Activated CD4-positive, alpha-beta T cell treated with anti-CD3 and anti-CD28 coated beads, Interleukin-2, amount 10 ng/mL, durations not matched to agents 24 days and 14 days (primary cell): ENCODE data around the gene RNF123. TPM values are rescaled to one million over a fixed set of nuclear protein-coding genes. Genes with fewer than 3 reads are reported as not detected.
"Not testable (repeated sequence)": the region's sequence is repeated elsewhere in the genome, so short reads cannot be mapped to it uniquely, and the experiment has no call there.

Experiments used
- DNase-seq: peaks from one replicate; pipeline ENCODE4 v3.0.0; 2022
- H3K27ac Mint-ChIP-seq: one replicate; pipeline ENCODE4 v1.8.0; 2022; ENCODE audit warnings: mild to moderate bottlenecking, mixed read lengths
- H3K27me3 Mint-ChIP-seq: one replicate; pipeline ENCODE4 v1.8.0; 2022; ENCODE audit warnings: mixed read lengths
- H3K36me3 Mint-ChIP-seq: one replicate; pipeline ENCODE4 v1.8.0; 2022; ENCODE audit warnings: low read depth, mild to moderate bottlenecking, mixed read lengths
- H3K4me1 Mint-ChIP-seq: one replicate; pipeline ENCODE4 v1.8.0; 2021; ENCODE audit warnings: mixed read lengths
- H3K4me3 Mint-ChIP-seq: one replicate; pipeline ENCODE4 v1.8.0; 2022; ENCODE audit warnings: mild to moderate bottlenecking, moderate library complexity, mixed read lengths
- H3K9me3 Mint-ChIP-seq: one replicate; pipeline ENCODE4 v1.8.0; 2021; ENCODE audit warnings: mixed read lengths
- intact Hi-C: fragments of 100-400 bp; cut with micrococcal nuclease; formaldehyde crosslinking; loops from one replicate; pipeline ENCODE4 v1.15.1; 2023
- total RNA-seq: library from RNA; stranded (reverse); gene quantifications from 2 replicates; pipeline ENCODE4 v1.2.3, GENCODE V29; 2022

Gene RNF123
- total RNA-seq, 1 donor from 2014 or later, result 42.0 TPM

DNA sequence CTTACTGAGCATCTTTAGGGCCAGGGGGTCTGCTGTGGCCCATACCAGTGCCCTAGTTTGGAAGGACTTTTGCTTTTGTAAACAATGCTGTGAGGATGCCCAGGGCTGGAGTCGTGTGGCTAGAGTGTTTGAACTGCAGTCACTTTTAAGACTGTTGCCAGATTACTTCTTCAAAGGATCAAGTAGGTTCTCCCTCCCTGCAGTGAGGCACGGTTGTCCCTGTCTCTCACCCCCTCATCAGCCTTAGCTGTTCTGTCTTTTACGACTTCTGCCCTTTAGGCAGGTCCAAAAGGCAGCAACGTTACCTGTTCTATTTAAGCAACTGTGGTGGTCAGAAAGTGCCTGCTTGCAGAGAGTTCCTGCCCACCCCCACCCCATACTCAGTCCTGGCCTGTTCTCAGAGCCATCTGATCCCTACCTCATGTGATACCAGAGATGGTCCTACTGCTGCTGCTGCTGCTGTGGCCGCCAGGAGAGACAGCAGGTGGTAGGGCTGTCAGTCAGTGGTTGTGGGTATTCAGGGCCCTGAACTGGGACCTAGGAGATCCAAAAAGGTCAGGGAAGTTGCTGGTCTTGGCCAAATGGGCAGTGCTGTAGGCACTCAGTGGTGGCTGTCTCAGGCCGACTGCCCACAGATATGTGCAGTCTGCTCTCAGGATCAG is 5.2 kb downstream of the RNF123 start:
- H3K27me3 Mint-ChIP-seq, H3K27ac Mint-ChIP-seq, DNase-seq, H3K9me3 Mint-ChIP-seq, intact Hi-C loops, H3K4me3 Mint-ChIP-seq, H3K36me3 Mint-ChIP-seq: not testable (repeated sequence)
- peaks cover 16% of the 10 kb centered on the region for H3K4me1 Mint-ChIP-seq

DNA sequence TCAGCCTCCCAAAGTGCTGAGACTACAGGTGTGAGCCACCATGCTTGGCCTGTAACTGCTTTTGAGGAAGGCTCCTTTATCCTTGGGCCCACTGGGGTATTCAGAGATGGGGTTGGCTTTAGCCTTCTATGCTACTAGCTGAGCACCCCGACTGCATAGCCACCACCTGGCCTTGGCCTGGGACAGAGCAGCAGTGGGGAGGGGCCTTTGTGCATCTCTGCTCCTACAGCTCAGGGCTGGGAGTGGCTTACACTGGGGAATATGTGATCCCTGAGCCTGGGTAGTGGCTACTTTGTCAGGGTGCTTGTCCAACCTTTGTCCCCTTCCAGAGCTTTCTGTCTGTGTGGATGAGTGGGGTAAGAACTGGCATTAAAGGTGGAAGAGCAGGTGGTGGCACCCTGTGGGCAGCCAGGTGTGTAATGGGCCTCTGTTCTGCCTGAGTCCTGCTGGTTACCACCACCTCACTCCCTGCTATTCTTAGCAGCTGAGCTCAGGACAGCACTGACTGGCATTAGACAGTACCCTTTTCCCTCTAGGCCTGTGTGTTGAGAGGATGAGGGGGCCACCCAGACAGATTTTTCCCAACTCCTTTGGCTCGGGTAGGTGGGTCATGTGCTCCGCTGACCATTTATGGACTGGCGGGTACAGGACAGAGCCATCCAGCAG is 6.1 kb downstream of the RNF123 start:
- H3K4me1 Mint-ChIP-seq, intact Hi-C loops, H3K27ac Mint-ChIP-seq, DNase-seq, H3K27me3 Mint-ChIP-seq, H3K4me3 Mint-ChIP-seq, H3K36me3 Mint-ChIP-seq, H3K9me3 Mint-ChIP-seq: not testable (repeated sequence)

DNA sequence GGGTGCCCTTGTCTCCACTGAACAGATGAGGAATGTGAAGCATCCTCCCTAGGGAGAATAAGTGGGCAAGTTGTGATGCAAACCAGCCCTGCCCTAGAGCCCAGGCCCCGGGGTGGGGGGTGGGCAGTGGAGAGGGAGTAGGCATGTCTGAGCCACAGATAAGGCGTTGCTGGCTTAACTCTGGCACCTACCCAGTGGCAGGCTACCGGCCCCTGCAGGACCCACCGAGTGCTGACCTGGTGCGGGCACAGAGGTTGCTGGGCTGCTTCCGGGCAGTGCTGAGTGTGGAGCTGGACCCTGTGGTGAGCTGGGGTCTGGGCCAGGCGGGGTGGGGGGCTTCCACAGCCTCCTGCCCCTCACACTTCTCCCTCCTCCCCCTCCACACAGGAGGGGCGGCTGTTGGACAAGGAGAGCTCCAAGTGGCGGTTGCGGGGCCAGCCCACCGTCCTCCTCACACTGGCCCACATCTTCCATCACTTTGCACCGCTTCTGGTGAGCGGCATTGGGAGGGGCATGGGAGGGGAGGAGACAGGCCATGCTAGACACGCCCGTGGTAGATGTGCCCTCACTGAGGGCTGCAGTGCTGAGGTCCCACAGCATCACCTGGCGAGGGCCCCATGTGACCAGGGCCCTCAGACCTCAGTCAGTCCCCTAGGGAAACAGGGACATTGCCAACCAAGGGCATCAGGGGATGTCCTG is 10.1 kb downstream of the RNF123 start:
- H3K27me3 Mint-ChIP-seq, result no peaks in the 10 kb centered on the region
- no peak for DNase-seq
- H3K9me3 Mint-ChIP-seq, result no peaks in the 10 kb centered on the region
- no peak overlapping the region for H3K4me3 Mint-ChIP-seq
- H3K27ac Mint-ChIP-seq, result no peak overlapping the region
- H3K36me3 Mint-ChIP-seq, result peaks cover 15% of the 10 kb centered on the region
- H3K4me1 Mint-ChIP-seq, result peaks cover 2% of the 10 kb centered on the region
- intact Hi-C loops, result no loop called here

DNA sequence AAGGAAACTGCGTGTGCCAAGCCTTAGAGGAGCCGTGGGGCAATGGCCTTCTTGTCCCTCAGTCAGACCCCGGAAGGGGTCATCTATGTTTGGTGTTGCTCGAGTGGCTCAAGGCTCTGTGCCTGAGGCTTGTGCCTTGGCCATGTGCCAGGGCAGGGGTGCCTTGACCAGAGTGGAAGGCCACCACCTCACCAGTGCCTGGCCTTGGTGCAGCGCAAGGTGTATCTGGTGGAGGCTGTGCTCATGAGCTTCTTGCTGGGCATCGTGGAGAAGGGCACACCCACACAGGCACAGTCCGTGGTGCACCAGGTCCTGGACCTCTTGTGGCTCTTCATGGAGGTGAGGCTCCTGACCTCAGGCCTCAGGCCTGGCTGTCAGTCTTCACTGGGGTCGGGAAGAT is 10.7 kb downstream of the RNF123 start:
- Mint-ChIP-seq H3K27ac (no peak overlapping the region), H3K4me1 (peaks cover 2% of the 10 kb centered on the region), H3K9me3 (no peaks in the 10 kb centered on the region), H3K4me3 (no peak overlapping the region), H3K27me3 (no peaks in the 10 kb centered on the region), H3K36me3 (peaks cover 15% of the 10 kb centered on the region)
- DNase-seq, result no peak
- intact Hi-C loops, result no loop called here

DNA sequence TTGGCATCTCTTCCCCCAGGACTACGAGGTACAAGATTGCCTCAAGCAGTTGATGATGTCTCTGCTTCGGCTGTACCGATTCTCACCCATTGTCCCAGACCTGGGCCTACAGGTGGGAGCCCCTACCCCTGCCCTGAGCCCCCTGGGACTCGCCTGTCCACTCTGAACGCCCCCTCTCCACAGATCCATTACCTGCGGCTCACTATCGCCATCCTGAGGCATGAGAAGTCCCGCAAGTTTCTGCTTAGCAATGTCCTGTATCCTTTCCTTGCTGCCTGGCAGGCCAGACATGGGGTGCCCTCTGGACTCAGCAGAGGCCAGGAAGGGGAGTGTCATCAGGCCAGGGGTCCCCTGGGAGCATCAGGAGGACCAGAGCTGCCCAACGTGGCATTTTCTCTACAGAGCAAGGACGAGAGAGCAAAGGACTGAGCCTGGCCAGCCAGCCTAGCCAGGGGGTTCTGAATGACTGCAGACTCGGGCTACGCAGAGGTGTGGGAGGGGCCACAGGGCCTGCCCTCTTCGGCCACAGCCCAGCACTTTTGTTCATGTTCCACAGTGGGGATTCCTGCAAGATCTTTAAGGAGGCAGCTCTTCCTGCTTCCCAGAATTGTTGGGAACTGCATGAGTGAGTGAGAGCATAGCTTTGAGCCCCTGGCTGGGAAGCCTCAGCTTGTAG is 11.2 kb downstream of the RNF123 start:
- intact Hi-C loops, result no loop called here
- no peak overlapping the region for H3K4me3 Mint-ChIP-seq

DNA sequence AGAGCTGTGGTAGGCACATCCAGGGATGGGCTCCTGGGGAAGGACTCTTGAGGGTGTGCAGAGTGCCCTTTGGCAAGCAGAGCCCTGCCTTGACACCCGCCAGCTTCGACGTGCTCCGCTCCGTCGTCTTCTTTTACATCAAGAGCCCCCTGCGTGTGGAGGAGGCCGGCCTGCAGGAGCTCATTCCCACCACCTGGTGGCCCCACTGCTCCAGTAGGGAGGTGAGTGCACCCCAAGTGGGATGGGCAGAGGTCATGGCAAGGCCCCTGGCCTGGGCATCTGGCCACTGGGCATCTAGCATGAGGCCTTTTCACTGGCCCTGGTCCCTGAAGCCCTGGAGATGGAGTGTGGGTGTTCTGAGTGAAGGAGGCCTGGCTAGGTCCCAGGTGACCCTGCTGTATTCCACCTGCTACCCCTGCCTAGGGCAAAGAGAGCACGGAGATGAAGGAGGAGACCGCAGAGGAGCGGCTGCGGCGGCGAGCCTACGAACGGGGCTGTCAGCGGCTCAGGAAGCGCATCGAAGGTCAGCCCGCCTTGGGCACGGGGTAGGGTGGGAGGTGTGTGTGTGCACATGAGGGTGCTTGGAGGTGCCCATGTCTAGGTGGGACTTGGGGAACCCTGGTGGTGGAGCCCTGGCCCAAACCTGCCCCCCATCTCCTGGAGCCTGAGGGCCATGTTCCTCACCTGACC is 12.2 kb downstream of the RNF123 start:
- intact Hi-C loops, result no loop called here
- Mint-ChIP-seq H3K36me3 (peaks cover 18% of the 10 kb centered on the region), H3K27ac (no peak overlapping the region), H3K4me3 (no peak overlapping the region), H3K27me3 (no peaks in the 10 kb centered on the region), H3K4me1 (peaks cover 2% of the 10 kb centered on the region), H3K9me3 (no peaks in the 10 kb centered on the region)
- no peak for DNase-seq

More for the DNA sequence above, 11.2 kb downstream of the RNF123 start:
- H3K36me3 Mint-ChIP-seq, result peaks cover 15% of the 10 kb centered on the region
- H3K9me3 Mint-ChIP-seq, result no peaks in the 10 kb centered on the region
- DNase-seq, result no peak
- no peak overlapping the region for H3K27ac Mint-ChIP-seq
- peaks cover 2% of the 10 kb centered on the region for H3K4me1 Mint-ChIP-seq
- no peaks in the 10 kb centered on the region for H3K27me3 Mint-ChIP-seq

DNA sequence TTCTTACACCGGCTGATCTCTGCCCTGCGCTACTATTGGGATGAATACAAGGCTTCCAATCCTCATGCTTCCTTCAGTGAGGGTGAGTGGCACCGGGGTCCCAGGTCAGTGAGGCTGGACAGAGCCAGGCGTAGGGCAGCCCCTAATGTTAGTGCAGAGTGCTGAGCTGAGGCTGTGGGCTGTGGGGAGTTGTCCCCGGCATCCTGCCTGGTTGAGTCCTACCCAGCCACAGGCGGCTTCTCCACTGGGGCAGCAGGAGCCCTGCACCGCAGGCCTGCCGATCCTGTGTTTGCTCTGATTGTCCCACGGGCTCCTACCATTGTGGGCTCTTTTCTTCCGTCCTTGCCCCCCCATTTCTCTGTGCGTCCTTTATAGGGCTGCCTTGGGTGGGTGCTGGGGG is 13.3 kb downstream of the RNF123 start:
- Mint-ChIP-seq H3K4me3 (no peak overlapping the region), H3K4me1 (peaks cover 2% of the 10 kb centered on the region), H3K9me3 (no peaks in the 10 kb centered on the region), H3K27ac (no peak overlapping the region), H3K27me3 (no peaks in the 10 kb centered on the region), H3K36me3 (peaks cover 25% of the 10 kb centered on the region)
- intact Hi-C loops, result loop anchor here (1.0 kb wide), 1 partner anchor 137 kb away; no protein-coding TSS in a partner anchor
- DNase-seq, result no peak

DNA sequence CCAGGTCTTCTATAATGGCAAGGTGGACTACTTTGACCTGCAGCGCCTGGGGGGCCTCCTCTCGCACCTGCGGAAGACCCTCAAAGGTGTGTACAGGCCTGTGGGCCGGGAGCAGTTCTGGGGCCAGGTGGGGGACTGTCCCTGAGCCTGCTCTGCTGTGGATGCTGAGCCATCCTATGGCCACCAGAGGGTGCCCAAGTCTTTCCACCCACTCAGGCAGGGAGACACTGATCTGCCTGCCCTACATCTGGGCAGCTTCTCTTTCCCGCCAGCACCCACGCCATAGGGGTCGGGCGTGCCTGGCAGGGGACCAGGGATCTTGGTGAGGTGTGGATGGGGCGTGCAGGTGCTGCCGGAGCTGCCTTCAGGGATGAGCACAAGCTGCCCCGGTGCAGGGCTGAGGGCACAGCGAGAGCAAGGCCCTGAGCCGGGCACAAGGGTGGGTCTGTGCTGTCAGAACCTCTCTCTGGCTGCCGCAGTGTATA is 14.1 kb downstream of the RNF123 start:
- H3K4me1 Mint-ChIP-seq, result peaks cover 2% of the 10 kb centered on the region
- intact Hi-C loops, result loop anchor here (1.0 kb wide), 1 partner anchor 136 kb away; no protein-coding TSS in a partner anchor
- H3K36me3 Mint-ChIP-seq, result peaks cover 25% of the 10 kb centered on the region
- no peaks in the 10 kb centered on the region for H3K27me3 Mint-ChIP-seq
- no peak overlapping the region for H3K4me3 Mint-ChIP-seq
- H3K9me3 Mint-ChIP-seq, result no peaks in the 10 kb centered on the region
- H3K27ac Mint-ChIP-seq, result no peak overlapping the region
- DNase-seq, result peak; percentile 91

DNA sequence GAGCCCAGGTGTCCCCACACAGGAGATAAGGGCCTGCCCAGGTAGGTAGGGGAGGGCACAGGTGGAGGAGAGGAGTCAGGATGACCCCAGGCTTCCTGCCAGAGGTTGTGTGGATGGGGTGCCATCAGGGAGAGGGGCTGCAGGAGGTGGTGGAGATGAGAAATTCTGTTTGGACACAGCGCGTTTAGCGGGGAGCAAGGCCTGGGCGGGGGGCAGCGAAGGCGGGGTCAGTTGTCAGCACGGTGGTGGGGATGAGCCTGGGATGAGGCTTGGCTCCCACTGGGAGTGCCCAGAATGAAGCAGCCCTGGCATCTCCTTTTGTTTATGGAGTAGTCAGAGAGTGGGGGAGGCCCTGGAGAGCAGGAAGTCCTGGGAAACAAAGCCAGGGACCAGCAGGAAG is 14.6 kb downstream of the RNF123 start:
- Mint-ChIP-seq H3K4me3 (no peak overlapping the region), H3K36me3 (peaks cover 25% of the 10 kb centered on the region), H3K27me3 (no peaks in the 10 kb centered on the region), H3K4me1 (peaks cover 2% of the 10 kb centered on the region), H3K27ac (no peak overlapping the region), H3K9me3 (no peaks in the 10 kb centered on the region)
- no peak for DNase-seq
- intact Hi-C loops, result loop anchor here (1.0 kb wide), 1 partner anchor 135 kb away; no protein-coding TSS in a partner anchor

DNA sequence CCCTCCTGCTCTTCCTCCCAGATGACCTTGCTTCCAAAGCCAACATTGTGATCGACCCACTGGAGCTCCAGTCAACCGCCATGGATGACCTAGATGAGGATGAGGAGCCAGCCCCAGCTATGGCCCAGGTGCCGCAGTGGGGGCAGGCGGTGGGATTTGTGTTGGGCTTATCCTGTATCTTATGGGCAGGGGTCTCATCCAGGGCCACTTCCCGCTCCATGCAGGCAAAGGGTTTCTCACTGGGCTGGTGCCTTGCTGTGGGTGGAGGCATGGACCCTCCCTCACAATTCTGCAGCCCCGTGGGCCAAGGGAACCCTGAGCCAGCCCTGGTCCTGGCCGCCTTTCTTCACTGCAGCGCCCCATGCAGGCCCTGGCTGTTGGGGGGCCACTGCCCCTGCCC is 15.3 kb downstream of the RNF123 start:
- H3K4me3 Mint-ChIP-seq, result no peak overlapping the region
- H3K27me3 Mint-ChIP-seq, result no peaks in the 10 kb centered on the region
- no peaks in the 10 kb centered on the region for H3K9me3 Mint-ChIP-seq
- no peak for DNase-seq
- H3K4me1 Mint-ChIP-seq, result peaks cover 2% of the 10 kb centered on the region
- intact Hi-C loops, result no loop called here
- H3K36me3 Mint-ChIP-seq, result peaks cover 25% of the 10 kb centered on the region
- H3K27ac Mint-ChIP-seq, result no peak overlapping the region

DNA sequence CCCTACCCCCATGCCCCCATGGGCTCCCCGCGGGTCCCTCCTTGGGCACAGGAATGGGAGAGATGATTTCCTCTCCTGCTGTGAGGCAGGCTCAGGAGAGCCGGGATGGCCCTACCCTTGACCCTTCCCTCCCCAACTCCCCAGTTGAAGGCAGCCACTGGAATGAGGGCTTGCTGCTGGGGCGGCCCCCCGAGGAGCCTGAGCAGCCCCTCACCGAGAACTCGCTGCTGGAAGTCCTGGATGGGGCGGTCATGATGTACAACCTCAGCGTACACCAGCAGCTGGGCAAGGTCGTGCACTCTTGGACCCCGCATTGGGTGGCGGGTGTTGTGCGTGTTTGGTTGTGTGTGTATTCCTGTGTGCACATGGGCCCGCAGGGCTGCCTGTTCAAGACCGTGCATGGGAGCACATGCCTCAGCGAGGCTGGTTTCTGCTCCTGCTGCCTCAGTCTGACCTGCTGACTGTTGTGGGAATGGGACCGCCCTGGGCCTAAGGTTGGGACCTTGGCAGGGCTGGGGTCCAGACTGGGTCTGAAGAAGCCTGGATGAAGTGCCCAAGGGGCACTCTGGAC is 16.1 kb downstream of the RNF123 start:
- no peaks in the 10 kb centered on the region for H3K9me3 Mint-ChIP-seq
- intact Hi-C loops, result no loop called here
- DNase-seq, result no peak
- peaks cover 2% of the 10 kb centered on the region for H3K4me1 Mint-ChIP-seq
- no peaks in the 10 kb centered on the region for H3K27me3 Mint-ChIP-seq
- no peak overlapping the region for H3K4me3 Mint-ChIP-seq
- no peak overlapping the region for H3K27ac Mint-ChIP-seq
- peaks cover 23% of the 10 kb centered on the region for H3K36me3 Mint-ChIP-seq

DNA sequence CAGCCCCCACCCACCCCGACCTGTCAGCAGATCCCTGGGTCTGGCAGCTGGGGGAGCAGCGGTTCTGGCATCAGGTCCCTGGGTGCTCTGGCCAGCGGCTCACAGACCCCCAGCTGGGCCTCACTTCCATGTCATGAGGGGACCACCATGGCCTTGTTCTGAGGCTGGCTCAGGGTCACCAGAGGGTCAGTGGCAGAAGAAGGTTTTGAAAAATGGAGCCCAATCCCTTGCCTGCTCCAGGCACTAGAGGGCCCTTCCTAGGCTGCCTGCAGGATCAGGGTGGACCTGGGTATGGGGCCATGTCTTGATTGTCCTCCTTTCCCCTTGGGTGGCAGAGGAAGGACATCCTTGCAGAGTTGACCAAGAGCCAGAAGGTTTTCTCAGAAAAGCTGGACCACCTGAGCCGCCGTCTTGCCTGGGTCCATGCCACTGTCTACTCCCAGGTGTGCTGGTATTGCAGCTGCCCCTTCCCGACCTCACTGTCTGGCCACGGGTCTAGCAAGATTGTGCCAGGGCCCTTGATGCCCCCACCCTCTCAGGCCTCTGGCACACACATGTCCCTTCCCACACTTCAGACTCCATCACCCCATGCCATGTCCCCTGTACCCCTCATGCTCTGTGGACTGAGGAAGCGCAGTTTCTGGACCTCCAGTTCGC is 17.2 kb downstream of the RNF123 start:
- DNase-seq, result no peak
- intact Hi-C loops, result no loop called here
- Mint-ChIP-seq H3K4me3 (no peak overlapping the region), H3K27ac (no peak overlapping the region), H3K4me1 (peaks cover 2% of the 10 kb centered on the region), H3K9me3 (no peaks in the 10 kb centered on the region), H3K27me3 (no peaks in the 10 kb centered on the region), H3K36me3 (peaks cover 23% of the 10 kb centered on the region)

DNA sequence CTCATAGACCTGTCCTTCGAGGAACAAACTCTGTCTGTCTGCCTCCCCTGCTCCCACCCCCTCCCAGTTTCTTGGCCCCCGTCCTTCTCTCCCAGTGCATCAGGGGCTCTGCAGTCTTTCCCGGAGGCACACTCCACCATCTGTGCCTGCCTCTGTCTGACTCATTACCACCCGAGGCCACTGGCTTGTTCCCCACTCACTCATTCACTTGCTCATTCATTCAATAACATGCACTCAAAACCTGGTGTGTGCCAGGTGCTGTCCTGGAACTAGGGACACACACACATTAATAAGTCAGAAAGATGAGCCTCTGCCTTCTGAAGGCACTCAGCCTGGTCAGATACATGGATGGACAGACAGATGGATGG is 17.7 kb downstream of the RNF123 start:
- Mint-ChIP-seq H3K9me3 (no peaks in the 10 kb centered on the region), H3K4me3 (no peak overlapping the region), H3K4me1 (peaks cover 6% of the 10 kb centered on the region), H3K36me3 (peaks cover 22% of the 10 kb centered on the region), H3K27me3 (no peaks in the 10 kb centered on the region), H3K27ac (no peak overlapping the region)
- intact Hi-C loops, result no loop called here
- no peak for DNase-seq
